A549 (cell line): Measurements from ENCODE around the gene FSTL3. TPM values are rescaled to one million over a fixed set of nuclear protein-coding genes. Genes with fewer than 3 reads are reported as not detected.

Source experiments
- ATAC-seq, 2 experiments: fragments of 200-7000 bp in 1 of 2; fragments of >200 bp in 1 of 2; cut with Nextera tagmentation in 1 of 2; cut with Tn5 transposase in 1 of 2; 3 replicates each; pipeline versions ENCODE4 v1.8.0 to v1.9.1; 2018 to 2020; ENCODE audit warnings: mild to moderate bottlenecking in 1 of 2, moderate library complexity in 1 of 2
- CTCF ChIA-PET: fragments of 300-600 bp; sonication (Branson Sonifier 250); formaldehyde crosslinking; extraction: SDS; loops from one replicate; lab custom pipeline; 2021; ENCODE audit warnings: antibody characterized with exemption, inconsistent platforms; lab: Yijun Ruan, JAX
- POLR2A ChIA-PET: fragments of 350-600 bp; formaldehyde crosslinking; extraction: SDS; loops from one replicate; lab custom pipeline; 2021; ENCODE audit warnings: antibody characterized with exemption, inconsistent platforms; lab: Yijun Ruan, JAX
- DNase-seq, 2 experiments: peaks; one replicate each; pipeline versions ENCODE4 v3.0.0 to v3.0.0-alpha.2; 2011 to 2016; ENCODE audit warnings: low read depth in 1 of 2, low spot score in 1 of 2
- FAIRE-seq: peaks from 2 replicates; lab custom pipeline; 2011; peaks lifted over from hg19 to GRCh38; lab: Jason Lieb, UNC
- H3K27ac ChIP-seq, 2 experiments: fragments of >200 bp; sonication (Bioruptor Twin); formaldehyde crosslinking; 3 replicates each; pipeline ENCODE4 v1.5.1; 2016 to 2017
- H3K4me1 ChIP-seq: fragments of >200 bp; sonication (Bioruptor Twin); formaldehyde crosslinking; 3 replicates; pipeline ENCODE4 v1.6.1; 2016
- H3K4me2 ChIP-seq: fragments of >200 bp; sonication (Bioruptor Twin); formaldehyde crosslinking; 3 replicates; pipeline ENCODE4 v1.6.1; 2016
- H3K4me3 ChIP-seq: fragments of >200 bp; sonication (Bioruptor Twin); formaldehyde crosslinking; 3 replicates; pipeline ENCODE4 v1.5.1; 2016
- H3K9me3 ChIP-seq: fragments of >200 bp; sonication (Bioruptor Twin); formaldehyde crosslinking; 3 replicates; pipeline ENCODE4 v1.6.1; 2016
- E2F6 ChIP-seq: IDR thresholded peaks from 2 replicates; pipeline ENCODE4 v1.6.1; 2012; ENCODE audit warnings: low read depth, borderline replicate concordance
- FOSL2 ChIP-seq, 2 experiments: fragments of 450-650 bp in 1 of 2; fragments of >200 bp in 1 of 2; sonication (Bioruptor Twin) in 1 of 2; formaldehyde crosslinking; IDR thresholded peaks; 2 replicates each; pipeline versions ENCODE4 v1.5.0 to v1.6.1; 2016 to 2020; ENCODE audit warnings: mild to moderate bottlenecking in 1 of 2, moderate library complexity in 1 of 2
- RNF2 ChIP-seq: fragments of 200-600 bp; sonication (generic); IDR thresholded peaks from 2 replicates; pipeline ENCODE4 v1.6.1; 2016; ENCODE audit warnings: low read depth, mild to moderate bottlenecking, antibody characterized with exemption, moderate library complexity, borderline replicate concordance
- SREBF2 ChIP-seq: fragments of 450-650 bp; IDR thresholded peaks from 2 replicates; pipeline ENCODE4 v1.6.1; 2014; ENCODE audit warnings: mild to moderate bottlenecking, moderate library complexity
- TFCP2L1 ChIP-seq: fragments of 250-450 bp; sonication (Bioruptor Pico); IDR thresholded peaks from 2 replicates; pipeline ENCODE4 v1.5.0; 2021; ENCODE audit warnings: mild to moderate bottlenecking
- ZFP36 ChIP-seq: fragments of 450-650 bp; IDR thresholded peaks from 2 replicates; pipeline ENCODE4 v1.6.1; 2014; ENCODE audit warnings: borderline replicate concordance; ENCODE audit not compliant: partially characterized antibody
- ZNF302 ChIP-seq: fragments of 250-450 bp; sonication (Bioruptor Pico); IDR thresholded peaks from 2 replicates; pipeline ENCODE4 v1.9.0; 2021; ENCODE audit warnings: inconsistent platforms, mild to moderate bottlenecking, moderate library complexity
- WGBS: methylation state at CpG from one replicate; pipeline ENCODE4 v1.1.6; 2017; ENCODE audit errors: missing lambda C conversion rate; 5-methylcytosine and 5-hydroxymethylcytosine counted together
- polyA plus RNA-seq, 4 experiments: library from polyadenylated mRNA; depleted of rRNA in 3 of 4; stranded (reverse); fragments of >200 nt; fragmentation: RNase III in 1 of 4; extraction: RNeasy Plus Mini Kit Qiagen cat#74134 plus additional on column Dnase treatment in 1 of 4; gene quantifications; 2 replicates in 3 of 4; 3 replicates in 1 of 4; pipeline ENCODE4 v1.2.3, GENCODE V29; 2011 to 2017
- TF ChIP-seq, protein P1 (sequence below): IDR thresholded peaks from 2 replicates; pipeline ENCODE4 v1.6.1; 2012
- TF ChIP-seq, protein P2 (sequence below): fragments of >200 bp; sonication (Bioruptor Twin); formaldehyde crosslinking; IDR thresholded peaks from 3 replicates; pipeline ENCODE4 v1.5.1; 2016
- TF ChIP-seq, protein P3 (sequence below): IDR thresholded peaks from 2 replicates; pipeline ENCODE4 v1.6.1; 2012

Gene FSTL3
- polyA plus RNA-seq, 2 of the 4 experiments (the other 2 are of a cell fraction), result 58.1 to 131 TPM

DNA sequence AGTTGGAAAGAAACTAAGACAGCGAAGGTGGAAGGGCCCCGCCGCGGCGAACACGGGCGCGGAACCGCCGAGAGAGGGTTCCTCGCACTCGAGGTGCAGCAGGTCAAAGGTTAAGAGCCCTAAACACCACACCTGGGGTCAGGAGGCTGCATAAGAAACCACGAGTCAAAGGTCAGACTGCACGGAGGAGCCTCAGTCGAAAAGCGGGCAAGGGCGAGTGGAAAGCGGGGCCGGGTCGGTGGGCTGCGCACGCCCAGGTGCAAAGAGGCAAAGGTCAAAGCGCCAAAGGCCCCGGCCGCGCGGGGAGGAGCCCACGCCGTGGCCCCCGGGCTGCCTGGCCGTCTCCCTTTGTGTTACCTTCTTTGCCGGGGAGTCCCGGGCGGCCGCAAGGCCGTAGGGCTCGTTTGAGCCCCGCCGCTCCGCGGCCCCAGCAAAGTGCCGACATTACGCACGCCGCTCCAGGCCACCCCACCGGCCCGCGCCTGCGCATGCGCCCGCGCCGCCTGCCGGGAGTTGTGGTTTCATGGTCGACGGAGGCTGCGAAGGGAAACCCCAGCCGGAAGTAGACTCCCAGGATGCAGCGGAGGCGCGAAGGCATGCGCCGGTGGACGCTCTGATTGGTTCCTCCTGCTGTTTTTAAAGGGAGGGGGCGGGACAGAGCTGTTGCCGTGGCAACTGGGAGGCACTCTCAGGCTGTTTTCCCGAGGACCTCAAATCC is 43.0 kb upstream of the FSTL3 start, which contains the start of gene POLRMT (continued):
- TF ChIP-seq, protein P1, sequence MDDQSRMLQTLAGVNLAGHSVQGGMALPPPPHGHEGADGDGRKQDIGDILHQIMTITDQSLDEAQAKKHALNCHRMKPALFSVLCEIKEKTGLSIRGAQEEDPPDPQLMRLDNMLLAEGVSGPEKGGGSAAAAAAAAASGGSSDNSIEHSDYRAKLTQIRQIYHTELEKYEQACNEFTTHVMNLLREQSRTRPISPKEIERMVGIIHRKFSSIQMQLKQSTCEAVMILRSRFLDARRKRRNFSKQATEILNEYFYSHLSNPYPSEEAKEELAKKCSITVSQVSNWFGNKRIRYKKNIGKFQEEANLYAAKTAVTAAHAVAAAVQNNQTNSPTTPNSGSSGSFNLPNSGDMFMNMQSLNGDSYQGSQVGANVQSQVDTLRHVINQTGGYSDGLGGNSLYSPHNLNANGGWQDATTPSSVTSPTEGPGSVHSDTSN, result peak; percentile 79
- TF ChIP-seq, protein P2, sequence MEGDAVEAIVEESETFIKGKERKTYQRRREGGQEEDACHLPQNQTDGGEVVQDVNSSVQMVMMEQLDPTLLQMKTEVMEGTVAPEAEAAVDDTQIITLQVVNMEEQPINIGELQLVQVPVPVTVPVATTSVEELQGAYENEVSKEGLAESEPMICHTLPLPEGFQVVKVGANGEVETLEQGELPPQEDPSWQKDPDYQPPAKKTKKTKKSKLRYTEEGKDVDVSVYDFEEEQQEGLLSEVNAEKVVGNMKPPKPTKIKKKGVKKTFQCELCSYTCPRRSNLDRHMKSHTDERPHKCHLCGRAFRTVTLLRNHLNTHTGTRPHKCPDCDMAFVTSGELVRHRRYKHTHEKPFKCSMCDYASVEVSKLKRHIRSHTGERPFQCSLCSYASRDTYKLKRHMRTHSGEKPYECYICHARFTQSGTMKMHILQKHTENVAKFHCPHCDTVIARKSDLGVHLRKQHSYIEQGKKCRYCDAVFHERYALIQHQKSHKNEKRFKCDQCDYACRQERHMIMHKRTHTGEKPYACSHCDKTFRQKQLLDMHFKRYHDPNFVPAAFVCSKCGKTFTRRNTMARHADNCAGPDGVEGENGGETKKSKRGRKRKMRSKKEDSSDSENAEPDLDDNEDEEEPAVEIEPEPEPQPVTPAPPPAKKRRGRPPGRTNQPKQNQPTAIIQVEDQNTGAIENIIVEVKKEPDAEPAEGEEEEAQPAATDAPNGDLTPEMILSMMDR, result no peak
- TF ChIP-seq, protein P3, sequence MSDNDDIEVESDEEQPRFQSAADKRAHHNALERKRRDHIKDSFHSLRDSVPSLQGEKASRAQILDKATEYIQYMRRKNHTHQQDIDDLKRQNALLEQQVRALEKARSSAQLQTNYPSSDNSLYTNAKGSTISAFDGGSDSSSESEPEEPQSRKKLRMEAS, result peak; percentile 87
- TF ChIP-seq, all 56 proteins: peak for 9

DNA sequence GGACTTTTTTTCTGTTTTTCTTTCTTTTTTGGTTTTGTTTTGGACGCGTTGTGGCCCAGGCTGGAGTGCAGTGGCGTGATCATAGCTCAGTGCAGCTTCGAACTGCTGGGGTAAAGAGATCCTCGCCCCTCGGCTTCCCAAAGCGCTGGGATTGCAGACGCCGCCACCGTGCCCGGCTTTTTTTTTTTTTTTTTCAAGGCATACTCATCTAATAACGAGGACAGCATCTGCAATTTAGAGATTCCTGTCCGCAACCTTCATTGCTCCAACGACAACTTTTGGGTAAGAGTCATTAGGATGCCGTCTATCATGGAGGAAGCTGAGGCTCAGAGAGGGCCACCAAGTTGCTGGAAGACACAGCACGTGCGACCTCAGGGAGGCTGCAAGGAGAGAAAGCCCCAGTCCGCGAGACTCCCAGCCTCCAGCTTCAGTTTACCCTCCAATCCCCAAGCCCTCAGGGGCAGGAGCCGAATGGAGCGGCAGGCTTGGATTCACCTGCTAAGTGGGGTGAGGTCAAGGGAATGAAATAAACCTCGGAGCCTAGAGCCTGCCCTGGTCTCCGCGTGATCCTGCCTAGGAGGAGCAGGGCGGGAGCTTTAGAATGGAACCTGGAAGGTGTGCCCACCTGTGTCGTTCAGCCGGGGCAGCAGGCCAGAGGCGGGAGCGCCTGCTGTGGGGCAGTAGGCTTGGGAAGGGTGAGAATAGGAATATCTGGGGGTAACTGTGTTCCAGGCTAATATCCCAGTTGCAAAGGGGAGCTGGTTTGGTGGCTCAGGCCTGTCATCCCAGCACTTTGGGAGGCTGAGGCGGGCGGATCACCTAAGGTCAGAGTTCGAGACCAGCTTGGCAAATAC is 42.2 kb upstream of the FSTL3 start:
- WGBS, result 30% methylated on average over 28 of the region's 32 CpGs
- H3K4me3 ChIP-seq, result peak overlapping the region; percentile 91
- H3K27ac ChIP-seq, result peak overlapping the region; percentile 94 to 97
- CTCF ChIA-PET, result interaction anchor here (1.1 to 1.8 kb wide), 2 partner anchors 46 to 82 kb away, joined by 3 to 5 read pairs; no protein-coding TSS in a partner anchor
- POLR2A ChIA-PET, result interaction anchor here (1.0 to 1.2 kb wide), 4 partner anchors 11 to 128 kb away, joined by 3 to 6 read pairs (median 4); no protein-coding TSS in a partner anchor
- ATAC-seq (no peak), FAIRE-seq (no peak), DNase-seq (no peak)
- peaks cover 28% of the 10 kb centered on the region for H3K4me1 ChIP-seq
- TF ChIP-seq TFCP2L1 (CRISPR knock-in tag), result no peak
- peak; percentile 16 for TF ChIP-seq ZFP36
- no peaks in the 10 kb centered on the region for H3K9me3 ChIP-seq
- H3K4me2 ChIP-seq, result peak overlapping the region; percentile 98

GRCh38 chr19:634975-635652 is 41.1 kb upstream of the FSTL3 start:
- TF ChIP-seq FOSL2 (IDR thresholded peaks at IDR 0.05) (no peak), FOSL2 (CRISPR knock-in tag; IDR thresholded peaks at IDR 0.05) (peak; percentile 26; the same call in 1 of the 2 replicates), RNF2 (no peak), ZNF302 (CRISPR knock-in tag) (no peak)
- FAIRE-seq (no peak), DNase-seq (peak in 1 of 2 experiments; percentile 63), ATAC-seq (no peak)
- peak overlapping the region; percentile 98; the same call in 2 of the 3 replicates for H3K4me2 ChIP-seq
- peaks cover 28% of the 10 kb centered on the region for H3K4me1 ChIP-seq
- no peak overlapping the region for H3K4me3 ChIP-seq
- ChIA-PET CTCF (interaction anchor here (1.3 to 1.8 kb wide), 2 partner anchors 12 to 47 kb away, joined by 4 to 5 read pairs; no protein-coding TSS in a partner anchor), POLR2A (interaction anchor here (1.2 kb wide), 1 partner anchor 28 kb away, joined by 3 read pairs; no protein-coding TSS in a partner anchor)
- H3K27ac ChIP-seq, result peak overlapping the region; percentile 21 to 97; a peak in 4 of 6 replicates
- no peaks in the 10 kb centered on the region for H3K9me3 ChIP-seq
- WGBS, result 72% methylated on average over 10 of the region's 16 CpGs

- CTCF ChIA-PET, result no interaction called here
- H3K4me1 ChIP-seq, result peaks cover 22% of the 10 kb centered on the region
- DNase-seq (no peak), ATAC-seq (peak in 1 of 2 experiments; percentile 3; a peak in 3 of 6 replicates), FAIRE-seq (no peak)
- peak overlapping the region in 1 of 2 experiments; percentile 67; a peak in 4 of 6 replicates for H3K27ac ChIP-seq
- H3K9me3 ChIP-seq, result no peaks in the 10 kb centered on the region
- peak overlapping the region; percentile 93 for H3K4me2 ChIP-seq
- peak overlapping the region; percentile 50 for H3K4me3 ChIP-seq
- TF ChIP-seq, protein P1, result no peak
- TF ChIP-seq E2F6 (no peak), SREBF2 (no peak)
- POLR2A ChIA-PET, result no interaction called here
- 85% methylated on average over 4 of the region's 17 CpGs for WGBS
These were observed 37.3 kb upstream of the FSTL3 start for GRCh38 chr19:638906-639252.
